ENCODE data around the gene GJD3. TPM values are rescaled to one million over a fixed set of nuclear protein-coding genes. Genes with fewer than 3 reads are reported as not detected.
"Not testable (repeated sequence)": the region's sequence is repeated elsewhere in the genome, so short reads cannot be mapped to it uniquely, and the experiment has no call there.

The GJD3 gene
- total RNA-seq (2021), result not detected in 2 replicates
- long read RNA-seq, result 0 reads

- peaks cover 3% of the 10 kb centered on the region for H3K4me1 ChIP-seq (ENCODE audit: insufficient read depth, low read length)
- peak; percentile 89 for DNase-seq
- Mint-ChIP-seq H3K27me3 (ENCODE audit: low read depth) (peaks cover 44% of the 10 kb centered on the region), H3K36me3 (ENCODE audit: insufficient read depth in 1 of 3, low read depth in 3 of 3) (no peaks in the 10 kb centered on the region), H3K4me3 (peak within 1 kb of the TSS; percentile 68 to 82), H3K27ac (no peak within 1 kb of the TSS), H3K9me3 (no peaks in the 10 kb centered on the region; a peak in 1 of 5 replicates), H3K4me1 (peaks cover 22 to 35% of the 10 kb centered on the region in 2 experiments)
- no peak within 1 kb of the TSS for H2BK12ac ChIP-seq (ENCODE audit: insufficient read length, low read depth, low read length)
- no peak within 1 kb of the TSS for H2BK120ac ChIP-seq (ENCODE audit: low read depth, low read length, poor library complexity, severe bottlenecking)
- H2BK5ac ChIP-seq (ENCODE audit: insufficient read length, low read length), result no peak within 1 kb of the TSS
- no peak within 1 kb of the TSS for H4K5ac ChIP-seq (ENCODE audit: insufficient read length, low read depth, low read length)
- no peak within 1 kb of the TSS for H3K4ac ChIP-seq (ENCODE audit: low read depth, low read length)
- H3K79me1 ChIP-seq (ENCODE audit: insufficient read depth, low read depth, low read length, poor library complexity, severe bottlenecking), result no peaks in the 10 kb centered on the region
- H3T11ph ChIP-seq (ENCODE audit: low read length), result no peak within 1 kb of the TSS
- no peaks in the 10 kb centered on the region for H4K20me1 ChIP-seq (ENCODE audit: control insufficient read depth, insufficient read depth, insufficient read length)
- no CpG with 5 or more reads among the region's 22 CpGs for WGBS (ENCODE audit: extremely low coverage, insufficient read length, low lambda C conversion rate)
- H3K27ac ChIP-seq (ENCODE audit: insufficient read length, low read depth, low read length), result no peak within 1 kb of the TSS
- no peak within 1 kb of the TSS for H4K8ac ChIP-seq (replicated peaks; ENCODE audit: insufficient read length, low read depth, low read length)
- H3K27me3 ChIP-seq (ENCODE audit: insufficient read depth, low read length), result peaks cover 9% of the 10 kb centered on the region; the same call in 1 of the 2 replicates
- no peaks in the 10 kb centered on the region for H3K9me3 ChIP-seq (ENCODE audit: control insufficient read depth, low read depth, low read length)
- peaks cover 10% of the 10 kb centered on the region for H3K23me2 ChIP-seq (ENCODE audit: insufficient read length, low read depth, low read length, poor library complexity, severe bottlenecking)
- no peak within 1 kb of the TSS for H3K18ac ChIP-seq (ENCODE audit: insufficient read length, low read depth, low read length)
- no peak for TF ChIP-seq CTCF (conservative IDR thresholded peaks at IDR 0.05)
- H2AFZ ChIP-seq (ENCODE audit: low read length), result no peak within 1 kb of the TSS
- no peak within 1 kb of the TSS for H2AK5ac ChIP-seq (ENCODE audit: insufficient read length, low read length)
- no peak within 1 kb of the TSS for H3K23ac ChIP-seq (ENCODE audit: insufficient read length, low read depth, low read length)
- no peaks in the 10 kb centered on the region for H3K79me2 ChIP-seq (ENCODE audit: insufficient read depth, low read length)
- H2BK20ac ChIP-seq (ENCODE audit: low read depth, low read length, poor library complexity, severe bottlenecking), result no peak within 1 kb of the TSS
- no peak within 1 kb of the TSS for H3K56ac ChIP-seq (ENCODE audit: insufficient read length, low read depth, low read length)
- H3K14ac ChIP-seq (ENCODE audit: insufficient read depth, low read length), result no peak within 1 kb of the TSS
- H3K9ac ChIP-seq (ENCODE audit: extremely low read depth, insufficient read length, low read length), result no peak within 1 kb of the TSS
- H4K91ac ChIP-seq (ENCODE audit: insufficient read length, low read depth, low read length), result no peak within 1 kb of the TSS
- no peak within 1 kb of the TSS for H2BK15ac ChIP-seq (ENCODE audit: low read depth, low read length)
- peak within 1 kb of the TSS; percentile 26 for H3K4me2 ChIP-seq (ENCODE audit: insufficient read depth, insufficient read length, low read length)
These were observed at the start of gene GJD3 for GRCh38 chr17:40364121-40364861. Gene GJD3 (minus strand): TSS chr17:40364737. CDS start chr17:40363815, 922 bp downstream.

GRCh38 chr17:40414312-40414711, 49.8 kb upstream of the GJD3 start:
- H3K4me3 Mint-ChIP-seq; H3K9me3 ChIP-seq (ENCODE audit: control insufficient read depth, low read depth, low read length); H2BK15ac ChIP-seq (ENCODE audit: low read depth, low read length); H3T11ph ChIP-seq (ENCODE audit: low read length); H3K79me1 ChIP-seq (ENCODE audit: insufficient read depth, low read depth, low read length, poor library complexity, severe bottlenecking); H4K8ac ChIP-seq (replicated peaks; ENCODE audit: insufficient read length, low read depth, low read length); H4K91ac ChIP-seq (ENCODE audit: insufficient read length, low read depth, low read length); H3K23ac ChIP-seq (ENCODE audit: insufficient read length, low read depth, low read length); H2AFZ ChIP-seq (ENCODE audit: low read length); H3K9ac ChIP-seq (ENCODE audit: extremely low read depth, insufficient read length, low read length); H2BK20ac ChIP-seq (ENCODE audit: low read depth, low read length, poor library complexity, severe bottlenecking); H3K9me3 Mint-ChIP-seq; H3K4me2 ChIP-seq (ENCODE audit: insufficient read depth, insufficient read length, low read length); H3K27ac ChIP-seq (ENCODE audit: insufficient read length, low read depth, low read length); DNase-seq; H2BK12ac ChIP-seq (ENCODE audit: insufficient read length, low read depth, low read length); H3K27me3 ChIP-seq (ENCODE audit: insufficient read depth, low read length); H3K79me2 ChIP-seq (ENCODE audit: insufficient read depth, low read length); H2BK120ac ChIP-seq (ENCODE audit: low read depth, low read length, poor library complexity, severe bottlenecking); H3K4me1 ChIP-seq (ENCODE audit: insufficient read depth, low read length); H3K23me2 ChIP-seq (ENCODE audit: insufficient read length, low read depth, low read length, poor library complexity, severe bottlenecking); H3K56ac ChIP-seq (ENCODE audit: insufficient read length, low read depth, low read length); H3K4ac ChIP-seq (ENCODE audit: low read depth, low read length); H2BK5ac ChIP-seq (ENCODE audit: insufficient read length, low read length); H4K20me1 ChIP-seq (ENCODE audit: control insufficient read depth, insufficient read depth, insufficient read length); H3K18ac ChIP-seq (ENCODE audit: insufficient read length, low read depth, low read length); H3K27me3 Mint-ChIP-seq (ENCODE audit: low read depth); H2AK5ac ChIP-seq (ENCODE audit: insufficient read length, low read length); H4K5ac ChIP-seq (ENCODE audit: insufficient read length, low read depth, low read length); H3K14ac ChIP-seq (ENCODE audit: insufficient read depth, low read length): not testable (repeated sequence)
- no CpG with 5 or more reads among the region's 4 CpGs for WGBS (ENCODE audit: extremely low coverage, insufficient read length, low lambda C conversion rate)
- Mint-ChIP-seq H3K4me1 (peaks cover 43 to 55% of the 10 kb centered on the region in 2 experiments), H3K36me3 (ENCODE audit: insufficient read depth in 1 of 3, low read depth in 3 of 3) (peaks cover 54 to 66% (median 60%) of the 10 kb centered on the region in 3 experiments), H3K27ac (peak overlapping the region in 1 of 3 experiments; percentile 58; a peak in 2 of 7 replicates)
